B cell (primary cell): Measurements from ENCODE around the gene CLCN7. TPM values are rescaled to one million over a fixed set of nuclear protein-coding genes. Genes with fewer than 3 reads are reported as not detected.
A peak's percentile ranks its signal among the peaks of the same experiment; 100 is the strongest.

Experiments
- ATAC-seq: fragments of 200-7000 bp; cut with Tn5 transposase; one replicate; pipeline ENCODE4 v1.10.0; 2021; ENCODE audit warnings: low read depth, mild to moderate bottlenecking, moderate number of reproducible peaks, moderate library complexity
- CTCF ChIA-PET: fragments of 350-600 bp; sonication (Branson Sonifier 250); formaldehyde crosslinking; loops from one replicate; lab custom pipeline; 2021; ENCODE audit warnings: antibody characterized with exemption, inconsistent platforms; lab: Charles Lee
- POLR2A ChIA-PET: fragments of 350-600 bp; sonication (Branson Sonifier 250); formaldehyde crosslinking; loops from one replicate; lab custom pipeline; 2021; ENCODE audit warnings: antibody characterized with exemption; lab: Charles Lee
- DNase-seq: peaks from one replicate; pipeline ENCODE4 v3.0.0; 2013
- H2AFZ ChIP-seq: 2 replicates; pipeline ENCODE4 v1.6.1; 2012; ENCODE audit warnings: mild to moderate bottlenecking, low read depth, low read length; ENCODE audit not compliant: insufficient read depth, poor library complexity, severe bottlenecking
- H3K27ac ChIP-seq, 2 donors: 1 replicate in 1 of 2; 2 replicates in 1 of 2; pipeline ENCODE4 v1.5.1; 2012 to 2013; ENCODE audit warnings: low read length in 2 of 2, mild to moderate bottlenecking in 2 of 2, moderate library complexity in 1 of 2
- H3K27me3 ChIP-seq, 4 experiments: fragments of 200-600 bp in 1 of 4; sonication (generic) in 1 of 4; replicated peaks in 1 of 4; 1 replicate in 2 of 4; 2 replicates in 2 of 4; pipeline versions ENCODE4 v1.6.1 to v1.7.0; 2013 to 2016; ENCODE audit warnings: low read length in 3 of 4, mild to moderate bottlenecking in 2 of 4, mixed read lengths in 1 of 4, moderate library complexity in 1 of 4; ENCODE audit not compliant: insufficient read depth in 4 of 4, control insufficient read depth in 3 of 4; ENCODE audit errors: control extremely low read depth in 1 of 4
- H3K36me3 ChIP-seq, 2 experiments: replicated peaks in 1 of 2; 1 replicate in 1 of 2; 2 replicates in 1 of 2; pipeline versions ENCODE4 v1.6.1 to v1.7.1; 2013; ENCODE audit warnings: low read length in 1 of 2; ENCODE audit not compliant: insufficient read depth in 2 of 2, control insufficient read depth in 1 of 2; ENCODE audit errors: control extremely low read depth in 1 of 2, extremely low read depth in 1 of 2
- H3K4me1 ChIP-seq, 2 donors: fragments of 200-600 bp in 1 of 2; sonication (generic) in 1 of 2; 1 replicate in 1 of 2; 2 replicates in 1 of 2; pipeline versions ENCODE4 v1.5.1 to v1.6.1; 2013 to 2017; ENCODE audit warnings: low read length in 2 of 2; ENCODE audit not compliant: control insufficient read depth in 2 of 2, insufficient read depth in 2 of 2
- H3K4me2 ChIP-seq: replicated peaks from 2 replicates; pipeline ENCODE3; 2012; ENCODE audit warnings: mild to moderate bottlenecking, low read depth, low read length; ENCODE audit not compliant: poor library complexity, severe bottlenecking
- H3K4me3 ChIP-seq, 5 experiments: fragments of 200-600 bp in 1 of 5; sonication (generic) in 1 of 5; 1 replicate in 3 of 5; 2 replicates in 2 of 5; pipeline versions ENCODE4 v1.5.1 to v1.7.0; 2011 to 2016; ENCODE audit warnings: low read length in 4 of 5, mild to moderate bottlenecking in 4 of 5, low read depth in 2 of 5, control low read depth in 1 of 5, moderate library complexity in 1 of 5; ENCODE audit not compliant: insufficient read depth in 1 of 5; ENCODE audit errors: control extremely low read depth in 1 of 5, extremely low read depth in 1 of 5
- H3K79me2 ChIP-seq: fragments of 200-600 bp; sonication (generic); one replicate; pipeline ENCODE4 v1.6.0; 2016; ENCODE audit warnings: low read length; ENCODE audit not compliant: control insufficient read depth, insufficient read depth
- H3K9ac ChIP-seq: fragments of 200-600 bp; sonication (generic); 2 replicates; pipeline ENCODE4 v1.6.1; 2017; ENCODE audit warnings: mild to moderate bottlenecking, low read length, moderate library complexity
- H3K9me3 ChIP-seq, 3 donors: one replicate each; pipeline versions ENCODE4 v1.6.1 to v1.7.1; 2013; ENCODE audit warnings: low read length in 2 of 3; ENCODE audit not compliant: control insufficient read depth in 2 of 3, insufficient read depth in 1 of 3; ENCODE audit errors: control extremely low read depth in 1 of 3
- H4K20me1 ChIP-seq: 2 replicates; pipeline ENCODE4 v1.6.0; 2012; ENCODE audit warnings: mild to moderate bottlenecking, low read length; ENCODE audit not compliant: insufficient read depth, control insufficient read depth, poor library complexity, severe bottlenecking
- H3K27ac Mint-ChIP-seq: one replicate; pipeline ENCODE4 v1.8.0; 2021; ENCODE audit warnings: mixed read lengths
- H3K27me3 Mint-ChIP-seq: one replicate; pipeline ENCODE4 v1.8.0; 2021; ENCODE audit warnings: mixed read lengths
- H3K4me1 Mint-ChIP-seq: one replicate; pipeline ENCODE4 v1.8.0; 2021; ENCODE audit warnings: mixed read lengths
- H3K4me3 Mint-ChIP-seq: one replicate; pipeline ENCODE4 v1.8.0; 2021; ENCODE audit warnings: mixed read lengths
- H3K9me3 Mint-ChIP-seq: one replicate; pipeline ENCODE4 v1.8.0; 2022; ENCODE audit warnings: mixed read lengths; ENCODE audit not compliant: insufficient read depth
- CTCF ChIP-seq: fragments of 200-600 bp; IDR thresholded peaks from one replicate; pipeline ENCODE4 v1.8.0; 2022; ENCODE audit warnings: antibody characterized with exemption, mild to moderate bottlenecking
- EZH2 ChIP-seq: IDR thresholded peaks from 2 replicates; pipeline ENCODE4 v1.6.1; 2012; ENCODE audit warnings: borderline replicate concordance, low read depth, mild to moderate bottlenecking, moderate library complexity, low read length; ENCODE audit not compliant: insufficient read depth, poor library complexity, severe bottlenecking
- WGBS: methylation state at CpG from one replicate; pipeline ENCODE4 v1.1.5; 2013; ENCODE audit warnings: missing lambda C conversion rate; ENCODE audit not compliant: insufficient coverage; 5-methylcytosine and 5-hydroxymethylcytosine counted together
- intact Hi-C: fragments of 100-400 bp; cut with micrococcal nuclease; formaldehyde crosslinking; loops from one replicate; pipeline ENCODE4 v1.10.0; 2022
- polyA plus RNA-seq: library from polyadenylated mRNA; depleted of rRNA; stranded (reverse); fragments of >200 nt; gene quantifications from 2 replicates; pipeline ENCODE4 v1.2.3, GENCODE V29; 2012
- total RNA-seq, 2 donors: library from RNA; stranded (reverse); fragments of 120-200 nt in 1 of 2; gene quantifications; 1 replicate in 1 of 2; 2 replicates in 1 of 2; pipeline versions ENCODE4 v1.2.3 to v1.2.4, GENCODE V29; 2013 to 2022

CLCN7 gene
- total and polyA plus RNA-seq, 2 donors (not counting 1 experiment from before 2014, with no cell fraction given): 215 to 274 TPM

- H3K4me3 Mint-ChIP-seq: peak overlapping the region; percentile 65
- peak overlapping the region; percentile 93 for H3K27ac Mint-ChIP-seq
- peak overlapping the region in 2 of 5 experiments; percentile 5 to 9 for H3K4me3 ChIP-seq
- no peaks in the 10 kb centered on the region for H3K27me3 ChIP-seq
- peaks cover 42 to 68% of the 10 kb centered on the region in 2 donors for H3K4me1 ChIP-seq
- DNase-seq: no peak
- peaks cover 37% of the 10 kb centered on the region for H4K20me1 ChIP-seq
- no peak for TF ChIP-seq CTCF
- TF ChIP-seq EZH2: no peak
- intact Hi-C loops: no loop called here
- no peaks in the 10 kb centered on the region for H3K36me3 ChIP-seq
- no peak for ATAC-seq
- H2AFZ ChIP-seq: no peak overlapping the region
- no peaks in the 10 kb centered on the region for H3K9me3 ChIP-seq
- peak overlapping the region; percentile 76 to 96 for H3K27ac ChIP-seq
- no peaks in the 10 kb centered on the region for H3K27me3 Mint-ChIP-seq
- H3K9me3 Mint-ChIP-seq: no peaks in the 10 kb centered on the region
- CTCF ChIA-PET: interaction anchor here (1.4 to 1.5 kb wide), 3 partner anchors 8 to 108 kb away, joined by 3 to 7 read pairs (median 3); no protein-coding TSS in a partner anchor
- POLR2A ChIA-PET: interaction anchor here (1.0 to 2.1 kb wide), 4 partner anchors 9 to 51 kb away, joined by 3 to 12 read pairs (median 6); partner anchors contain the start of genes TELO2 and UQCC4
- peak overlapping the region; percentile 97 for H3K4me2 ChIP-seq
- 58% methylated on average over 24 of the region's 26 CpGs for WGBS
- H3K9ac ChIP-seq: no peak overlapping the region
- peaks cover 96% of the 10 kb centered on the region for H3K79me2 ChIP-seq
- peaks cover 57% of the 10 kb centered on the region for H3K4me1 Mint-ChIP-seq
Observed at GRCh38 chr16:1471569-1472194, 3.1 kb downstream of the CLCN7 start.
